Measurements from ENCODE around the gene SCOC.

SCOC gene

GRCh38 chr4:140333523-140333922 is 39.9 kb upstream of the SCOC start:
- DNase-seq (ENCODE audit: low read depth), result no peak
- H3K4me3 ChIP-seq (ENCODE audit: control insufficient read depth, low read depth, low read length), result no peak overlapping the region
- no peak for TF ChIP-seq CTCF (conservative IDR thresholded peaks at IDR 0.05; ENCODE audit: control insufficient read depth, insufficient read depth, low read depth, low read length)

- no peak for TF ChIP-seq CTCF (conservative IDR thresholded peaks at IDR 0.05; ENCODE audit: control insufficient read depth, insufficient read depth, low read depth, low read length)
- DNase-seq (ENCODE audit: low read depth), result no peak
These were observed 38.4 kb upstream of the SCOC start for GRCh38 chr4:140335076-140335475.

GRCh38 chr4:140336730-140337129 is 36.7 kb upstream of the SCOC start:
- TF ChIP-seq CTCF (conservative IDR thresholded peaks at IDR 0.05; ENCODE audit: control insufficient read depth, insufficient read depth, low read depth, low read length), result no peak
- no peak for DNase-seq (ENCODE audit: low read depth)

More at GRCh38 chr4:140335076-140335475, 38.4 kb upstream of the SCOC start:
- H3K4me3 ChIP-seq (ENCODE audit: control insufficient read depth, low read depth, low read length), result no peak overlapping the region

DNA sequence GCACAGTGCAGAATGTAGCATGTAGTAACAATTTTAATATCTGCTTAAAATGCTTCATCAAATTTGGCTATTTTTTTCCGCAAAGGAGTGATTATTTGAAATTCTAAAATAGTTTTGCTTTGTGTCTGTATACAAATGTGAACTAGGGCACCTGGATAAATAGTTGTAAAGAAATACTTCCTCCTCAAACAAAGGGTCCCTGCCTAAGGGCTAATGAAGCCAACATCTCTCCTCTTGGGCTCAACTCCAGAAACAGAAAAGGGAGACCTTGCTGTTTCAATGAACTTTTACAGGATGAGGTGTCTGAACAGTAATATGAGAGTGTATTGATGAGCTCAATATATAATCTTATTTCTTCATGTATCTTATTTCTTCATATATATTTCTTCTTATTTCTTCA is 30.8 kb upstream of the SCOC start:
- H3K4me3 ChIP-seq (ENCODE audit: control insufficient read depth, low read depth, low read length), result no peak overlapping the region
- no peak for DNase-seq (ENCODE audit: low read depth)
- TF ChIP-seq CTCF (conservative IDR thresholded peaks at IDR 0.05; ENCODE audit: control insufficient read depth, insufficient read depth, low read depth, low read length), result no peak

More at GRCh38 chr4:140336730-140337129, 36.7 kb upstream of the SCOC start:
- H3K4me3 ChIP-seq (ENCODE audit: control insufficient read depth, low read depth, low read length), result no peak overlapping the region

DNA sequence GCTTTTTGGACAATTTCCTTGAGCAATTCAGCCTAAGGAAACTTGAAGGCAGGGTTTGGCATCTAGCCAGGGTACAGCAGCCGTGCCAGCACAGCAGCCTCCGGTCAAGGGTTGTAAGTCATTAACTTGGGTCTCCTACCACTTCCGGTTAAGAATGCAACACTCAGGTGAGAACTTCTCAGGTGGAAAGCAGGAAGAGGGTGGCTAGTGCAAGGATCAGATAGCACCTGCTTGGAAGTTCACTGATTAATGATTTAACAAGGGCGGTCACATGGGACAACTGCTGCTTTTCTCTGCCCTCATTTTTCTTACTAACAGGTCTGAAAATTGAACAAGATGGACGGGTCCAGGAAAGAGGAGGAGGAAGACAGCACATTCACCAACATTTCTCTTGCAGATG is 30.1 kb upstream of the SCOC start:
- no peak overlapping the region for H3K4me3 ChIP-seq (ENCODE audit: control insufficient read depth, low read depth, low read length)
- TF ChIP-seq CTCF (conservative IDR thresholded peaks at IDR 0.05; ENCODE audit: control insufficient read depth, insufficient read depth, low read depth, low read length), result no peak
- DNase-seq (ENCODE audit: low read depth), result no peak

- DNase-seq (ENCODE audit: low read depth), result peak; percentile 39
- TF ChIP-seq CTCF (conservative IDR thresholded peaks at IDR 0.05; ENCODE audit: control insufficient read depth, insufficient read depth, low read depth, low read length), result no peak
- no peak overlapping the region for H3K4me3 ChIP-seq (ENCODE audit: control insufficient read depth, low read depth, low read length)
These were observed 29.3 kb upstream of the SCOC start for GRCh38 chr4:140344101-140344500.

- DNase-seq (ENCODE audit: low read depth), result no peak
- no peak for TF ChIP-seq CTCF (conservative IDR thresholded peaks at IDR 0.05; ENCODE audit: control insufficient read depth, insufficient read depth, low read depth, low read length)
- no peak overlapping the region for H3K4me3 ChIP-seq (ENCODE audit: control insufficient read depth, low read depth, low read length)
These were observed 28.8 kb upstream of the SCOC start for GRCh38 chr4:140344621-140345020.
